ENCODE measurements around the gene RIPK1. TPM values are rescaled to one million over a fixed set of nuclear protein-coding genes. Genes with fewer than 3 reads are reported as not detected.

RIPK1 gene
- total RNA-seq, 3 donors from 2014 or later: 33.1 to 41.9 (median 35.8) TPM

- no peak for DNase-seq
- no peak for ATAC-seq
- intact Hi-C loops (cut with DNase I, micrococcal nuclease): no loop called here
- Histone ChIP-seq H3K9me3 (no peaks in the 10 kb centered on the region), H3K4me3 (no peak overlapping the region), H3K36me3 (ENCODE audit: low read depth) (peaks cover 4% of the 10 kb centered on the region), H3K4me1 (ENCODE audit: low read depth) (no peaks in the 10 kb centered on the region)
- TF ChIP-seq, protein P1, sequence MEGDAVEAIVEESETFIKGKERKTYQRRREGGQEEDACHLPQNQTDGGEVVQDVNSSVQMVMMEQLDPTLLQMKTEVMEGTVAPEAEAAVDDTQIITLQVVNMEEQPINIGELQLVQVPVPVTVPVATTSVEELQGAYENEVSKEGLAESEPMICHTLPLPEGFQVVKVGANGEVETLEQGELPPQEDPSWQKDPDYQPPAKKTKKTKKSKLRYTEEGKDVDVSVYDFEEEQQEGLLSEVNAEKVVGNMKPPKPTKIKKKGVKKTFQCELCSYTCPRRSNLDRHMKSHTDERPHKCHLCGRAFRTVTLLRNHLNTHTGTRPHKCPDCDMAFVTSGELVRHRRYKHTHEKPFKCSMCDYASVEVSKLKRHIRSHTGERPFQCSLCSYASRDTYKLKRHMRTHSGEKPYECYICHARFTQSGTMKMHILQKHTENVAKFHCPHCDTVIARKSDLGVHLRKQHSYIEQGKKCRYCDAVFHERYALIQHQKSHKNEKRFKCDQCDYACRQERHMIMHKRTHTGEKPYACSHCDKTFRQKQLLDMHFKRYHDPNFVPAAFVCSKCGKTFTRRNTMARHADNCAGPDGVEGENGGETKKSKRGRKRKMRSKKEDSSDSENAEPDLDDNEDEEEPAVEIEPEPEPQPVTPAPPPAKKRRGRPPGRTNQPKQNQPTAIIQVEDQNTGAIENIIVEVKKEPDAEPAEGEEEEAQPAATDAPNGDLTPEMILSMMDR (IDR thresholded peaks at IDR 0.05): no peak
Measured at GRCh38 chr6:3085074-3085473, 16.8 kb downstream of the RIPK1 start.

DNA sequence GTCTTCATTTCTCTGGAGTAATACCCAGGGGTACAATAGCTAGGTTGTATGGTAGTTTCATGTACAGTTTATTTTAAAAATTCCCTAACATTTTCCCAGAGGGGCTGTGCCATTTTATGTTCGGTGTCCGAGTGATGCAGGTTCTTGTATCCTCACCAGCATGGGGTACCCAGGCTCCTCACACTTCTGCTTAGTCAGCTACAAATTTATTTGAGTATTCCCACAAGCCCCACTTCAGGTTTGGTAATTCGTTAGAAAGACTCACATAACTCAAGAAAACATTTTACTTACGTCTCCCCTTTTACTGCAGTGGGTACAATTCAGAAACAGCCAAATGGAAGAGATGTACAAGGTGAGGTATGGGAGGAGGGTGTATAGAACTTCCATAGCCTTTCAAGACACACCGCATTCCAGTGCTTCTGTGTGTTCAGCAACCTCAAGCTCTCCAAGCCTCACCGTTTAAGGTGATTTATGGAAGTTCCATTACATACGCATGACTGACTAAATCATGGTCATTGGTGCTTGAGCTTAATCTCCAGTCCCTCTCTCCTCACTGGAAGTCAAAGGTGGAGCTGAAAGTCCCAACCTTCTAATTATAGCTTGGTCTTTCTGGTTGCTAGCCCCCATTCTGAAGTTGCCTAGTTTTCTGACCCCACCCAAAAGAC is 18.1 kb downstream of the RIPK1 start:
- intact Hi-C loops (cut with DNase I, micrococcal nuclease): no loop called here

DNA sequence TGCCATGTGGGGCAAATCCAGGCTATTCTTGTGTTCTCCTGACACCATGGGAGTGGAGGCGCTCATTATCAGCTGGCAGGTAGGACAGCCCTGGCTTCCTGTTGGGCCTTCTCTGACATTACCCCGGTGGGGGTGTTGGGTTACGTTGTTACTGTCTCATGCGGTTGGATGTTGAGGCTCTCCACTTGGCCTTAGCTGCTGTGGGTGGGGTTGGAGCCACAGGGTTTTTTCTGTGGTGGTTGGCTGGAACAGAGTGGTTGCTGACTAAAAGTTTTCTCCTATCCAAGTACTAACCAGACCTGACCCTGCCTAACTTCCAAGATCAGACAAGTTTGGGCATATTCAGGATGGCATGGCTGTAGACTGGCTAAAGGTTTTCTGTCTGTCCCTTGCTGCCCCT is 20.2 kb downstream of the RIPK1 start:
- H3K9me3 ChIP-seq: no peaks in the 10 kb centered on the region
- H3K36me3 ChIP-seq (ENCODE audit: low read depth): peaks cover 8% of the 10 kb centered on the region
- no peak overlapping the region for H3K4me3 ChIP-seq
- TF ChIP-seq, protein P1 (IDR thresholded peaks at IDR 0.05): no peak
- ATAC-seq: peak; percentile 34
- no peaks in the 10 kb centered on the region for H3K4me1 ChIP-seq (ENCODE audit: low read depth)
- no peak for DNase-seq
- intact Hi-C loops (cut with DNase I, micrococcal nuclease): no loop called here

More for the DNA sequence above, 18.1 kb downstream of the RIPK1 start:
- no peak for DNase-seq
- Histone ChIP-seq H3K4me1 (ENCODE audit: low read depth) (no peaks in the 10 kb centered on the region), H3K36me3 (ENCODE audit: low read depth) (peaks cover 8% of the 10 kb centered on the region), H3K4me3 (no peak overlapping the region), H3K9me3 (no peaks in the 10 kb centered on the region)
- ATAC-seq: no peak
- TF ChIP-seq, protein P1 (IDR thresholded peaks at IDR 0.05): no peak

DNA sequence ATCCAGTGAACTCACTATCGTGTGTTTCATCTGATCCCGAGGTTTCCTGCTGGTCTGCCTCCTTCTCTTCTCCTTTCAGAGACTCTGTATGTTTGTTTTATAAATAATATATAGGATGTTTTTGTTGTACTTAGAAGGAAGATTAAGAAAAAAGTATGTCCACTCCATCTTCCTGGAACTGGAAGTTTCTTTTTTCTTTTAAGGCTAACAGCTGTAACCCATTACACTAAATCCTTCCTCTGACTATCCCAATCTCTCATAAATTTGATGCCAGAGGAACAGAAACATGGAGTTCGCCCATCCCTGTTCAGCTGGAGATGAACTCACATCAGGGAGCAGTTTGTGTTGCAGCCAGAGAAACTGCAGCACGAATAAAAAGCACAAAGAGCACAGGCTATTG is 20.7 kb downstream of the RIPK1 start:
- Histone ChIP-seq H3K4me3 (no peak overlapping the region), H3K9me3 (no peaks in the 10 kb centered on the region), H3K36me3 (ENCODE audit: low read depth) (peaks cover 8% of the 10 kb centered on the region), H3K4me1 (ENCODE audit: low read depth) (no peaks in the 10 kb centered on the region)
- ATAC-seq (no peak), DNase-seq (no peak)
- TF ChIP-seq, protein P1 (IDR thresholded peaks at IDR 0.05): no peak
- intact Hi-C loops (cut with DNase I, micrococcal nuclease): no loop called here

- no peak for DNase-seq
- intact Hi-C loops (cut with DNase I, micrococcal nuclease): no loop called here
- TF ChIP-seq, protein P1 (IDR thresholded peaks at IDR 0.05): no peak
- H3K9me3 ChIP-seq: no peaks in the 10 kb centered on the region
- H3K36me3 ChIP-seq (ENCODE audit: low read depth): peaks cover 8% of the 10 kb centered on the region
- H3K4me3 ChIP-seq: no peak overlapping the region
- ATAC-seq: no peak
- no peaks in the 10 kb centered on the region for H3K4me1 ChIP-seq (ENCODE audit: low read depth)
Measured at GRCh38 chr6:3090013-3090412, 21.7 kb downstream of the RIPK1 start.

DNA sequence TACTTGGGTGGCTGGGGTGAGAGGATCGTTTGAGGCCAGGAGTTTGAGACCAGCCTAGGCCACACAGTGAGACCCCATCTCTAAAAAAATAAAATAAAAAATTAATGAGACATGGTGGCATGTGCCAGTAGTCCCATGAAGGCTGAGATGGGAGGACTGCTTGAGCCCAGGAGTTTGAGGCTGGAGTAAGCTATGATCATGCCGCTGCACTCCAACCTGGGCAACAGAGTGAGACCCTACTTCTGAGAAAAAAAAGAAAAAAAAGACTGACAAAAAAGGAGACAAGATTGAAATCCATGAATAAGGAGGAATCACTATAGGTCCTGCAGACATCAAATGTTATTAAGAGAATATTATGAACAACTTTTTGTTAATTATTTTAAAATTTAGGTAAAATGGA is 26.5 kb downstream of the RIPK1 start:
- no peaks in the 10 kb centered on the region for H3K4me1 ChIP-seq (ENCODE audit: low read depth)
- DNase-seq (no peak), ATAC-seq (no peak)
- no peak overlapping the region for H3K4me3 ChIP-seq
- intact Hi-C loops (cut with DNase I, micrococcal nuclease): no loop called here
- H3K9me3 ChIP-seq: no peaks in the 10 kb centered on the region
- peaks cover 6% of the 10 kb centered on the region for H3K36me3 ChIP-seq (ENCODE audit: low read depth)
- TF ChIP-seq, protein P1 (IDR thresholded peaks at IDR 0.05): no peak
